Measurements from ENCODE around the gene SNRNP40.

- TF ChIP-seq, protein P1, sequence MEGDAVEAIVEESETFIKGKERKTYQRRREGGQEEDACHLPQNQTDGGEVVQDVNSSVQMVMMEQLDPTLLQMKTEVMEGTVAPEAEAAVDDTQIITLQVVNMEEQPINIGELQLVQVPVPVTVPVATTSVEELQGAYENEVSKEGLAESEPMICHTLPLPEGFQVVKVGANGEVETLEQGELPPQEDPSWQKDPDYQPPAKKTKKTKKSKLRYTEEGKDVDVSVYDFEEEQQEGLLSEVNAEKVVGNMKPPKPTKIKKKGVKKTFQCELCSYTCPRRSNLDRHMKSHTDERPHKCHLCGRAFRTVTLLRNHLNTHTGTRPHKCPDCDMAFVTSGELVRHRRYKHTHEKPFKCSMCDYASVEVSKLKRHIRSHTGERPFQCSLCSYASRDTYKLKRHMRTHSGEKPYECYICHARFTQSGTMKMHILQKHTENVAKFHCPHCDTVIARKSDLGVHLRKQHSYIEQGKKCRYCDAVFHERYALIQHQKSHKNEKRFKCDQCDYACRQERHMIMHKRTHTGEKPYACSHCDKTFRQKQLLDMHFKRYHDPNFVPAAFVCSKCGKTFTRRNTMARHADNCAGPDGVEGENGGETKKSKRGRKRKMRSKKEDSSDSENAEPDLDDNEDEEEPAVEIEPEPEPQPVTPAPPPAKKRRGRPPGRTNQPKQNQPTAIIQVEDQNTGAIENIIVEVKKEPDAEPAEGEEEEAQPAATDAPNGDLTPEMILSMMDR (IDR thresholded peaks at IDR 0.05): no peak
- no peak for TF ChIP-seq EZH2 (IDR thresholded peaks at IDR 0.05; ENCODE audit: borderline replicate concordance, insufficient read depth, low read depth, low read length, poor library complexity, severe bottlenecking)
Measured at GRCh38 chr1:31336687-31337467, 40.3 kb upstream of the SNRNP40 start.

Measured in B cell (primary cell).